GM15510 (cell line): ENCODE data around the gene SLC2A5.

Experiments used
- POLR2A ChIP-seq: IDR thresholded peaks from 3 replicates; pipeline ENCODE4 v1.6.1; 2011; ENCODE audit warnings: borderline replicate concordance; ENCODE audit not compliant: insufficient read length; ENCODE audit errors: extremely low read depth

The SLC2A5 gene

GRCh38 chr1:9038881-9039760 lies 30.3 kb downstream of the SLC2A5 start:
- TF ChIP-seq POLR2A: no peak

DNA sequence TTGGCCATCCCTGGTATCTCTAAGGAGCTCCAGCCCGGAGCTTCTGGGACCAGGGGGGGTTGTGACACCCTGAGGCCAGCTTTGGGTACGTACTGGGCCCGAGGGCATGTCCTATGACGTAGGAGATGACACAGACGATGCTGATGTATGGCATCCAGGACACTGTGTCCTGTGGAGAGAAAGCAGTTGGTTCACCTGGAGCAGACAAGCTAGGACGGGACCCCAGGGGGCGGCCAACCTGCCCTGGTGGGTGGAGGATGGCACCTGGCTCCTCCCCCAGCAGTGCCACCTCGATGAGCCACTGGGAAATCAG lies 31.1 kb downstream of the SLC2A5 start:
- no peak for TF ChIP-seq POLR2A

- TF ChIP-seq POLR2A: no peak
Observed at GRCh38 chr1:9037476-9038337, 31.7 kb downstream of the SLC2A5 start.

DNA sequence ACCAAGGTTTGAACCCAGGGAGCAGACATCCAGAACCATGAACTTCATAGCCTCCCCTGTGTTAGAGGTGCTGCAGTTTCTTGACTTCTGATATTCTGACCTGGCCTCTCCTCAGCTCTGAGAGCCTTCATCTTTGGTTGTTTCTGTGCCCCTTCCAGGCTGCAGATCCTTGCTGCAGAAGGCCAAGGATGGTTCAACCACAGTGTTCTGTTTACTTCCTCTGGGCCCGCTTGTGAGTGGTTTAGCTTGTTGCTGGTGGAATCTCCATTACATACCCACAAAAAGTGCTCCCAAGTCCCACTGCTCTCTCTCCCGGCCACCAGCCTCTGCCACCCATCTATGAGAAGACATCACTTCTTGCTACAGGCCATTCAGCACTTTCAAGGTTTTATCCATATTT lies 34.2 kb downstream of the SLC2A5 start:
- no peak for TF ChIP-seq POLR2A

DNA sequence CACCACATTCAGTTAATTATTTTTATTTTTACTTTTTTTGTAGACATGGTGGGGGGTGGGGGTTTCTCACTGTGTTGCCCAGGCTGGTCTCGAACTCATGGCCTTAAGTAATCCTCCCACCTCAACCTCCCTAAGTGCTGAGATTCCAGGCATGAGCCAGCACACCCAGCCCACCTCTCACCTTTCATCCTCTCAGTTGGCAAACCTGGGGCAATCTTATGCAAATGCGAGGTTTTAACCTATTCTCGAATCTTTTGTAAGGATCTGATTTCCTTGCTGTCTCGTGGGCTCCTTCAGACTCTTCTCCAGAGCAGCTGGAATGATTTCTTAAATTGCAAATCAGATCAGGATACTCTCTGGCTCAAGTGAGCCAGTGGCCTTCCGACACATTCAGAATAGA lies 36.1 kb downstream of the SLC2A5 start:
- no peak for TF ChIP-seq POLR2A

DNA sequence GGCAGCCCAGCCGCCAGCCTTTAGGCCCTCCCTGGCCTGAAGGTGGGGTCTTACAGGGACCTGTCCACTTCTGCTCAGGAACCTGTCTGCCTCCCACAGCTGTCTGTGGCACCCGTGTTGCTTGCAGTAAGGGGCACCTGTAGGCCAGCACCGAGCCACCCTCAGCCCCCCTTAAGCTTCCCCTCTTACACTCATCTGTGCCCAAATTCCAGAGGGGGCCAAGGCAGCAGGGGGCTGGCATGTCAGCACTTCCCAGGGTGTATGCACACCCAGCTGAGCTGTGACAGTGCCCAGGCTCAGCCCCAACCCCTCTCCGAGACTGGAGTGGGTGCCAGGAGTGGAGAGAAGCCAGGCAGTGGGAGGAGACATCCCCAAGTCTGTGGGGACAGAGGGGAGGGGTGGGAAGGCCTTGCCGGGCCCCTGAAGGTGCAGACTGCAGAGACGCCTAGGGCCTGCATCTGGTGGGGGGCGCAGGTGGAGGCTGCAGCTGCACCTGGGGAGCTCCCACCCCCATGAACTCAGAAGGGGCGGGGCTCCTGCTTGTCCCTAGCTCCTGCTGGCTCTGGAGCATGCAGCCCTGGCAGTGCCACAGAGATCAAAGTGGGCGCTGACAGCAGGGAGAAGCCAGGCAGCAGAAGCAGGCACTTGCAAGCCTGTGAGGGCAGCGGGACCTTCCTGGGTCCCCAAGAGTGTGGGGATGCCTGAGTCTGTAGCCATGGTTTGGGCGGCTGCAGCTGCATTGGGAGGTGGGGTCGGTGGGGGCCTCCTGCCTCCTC lies 37.8 kb downstream of the SLC2A5 start:
- no peak for TF ChIP-seq POLR2A

- TF ChIP-seq POLR2A: no peak
Observed at GRCh38 chr1:9028921-9029705, 40.3 kb downstream of the SLC2A5 start.

DNA sequence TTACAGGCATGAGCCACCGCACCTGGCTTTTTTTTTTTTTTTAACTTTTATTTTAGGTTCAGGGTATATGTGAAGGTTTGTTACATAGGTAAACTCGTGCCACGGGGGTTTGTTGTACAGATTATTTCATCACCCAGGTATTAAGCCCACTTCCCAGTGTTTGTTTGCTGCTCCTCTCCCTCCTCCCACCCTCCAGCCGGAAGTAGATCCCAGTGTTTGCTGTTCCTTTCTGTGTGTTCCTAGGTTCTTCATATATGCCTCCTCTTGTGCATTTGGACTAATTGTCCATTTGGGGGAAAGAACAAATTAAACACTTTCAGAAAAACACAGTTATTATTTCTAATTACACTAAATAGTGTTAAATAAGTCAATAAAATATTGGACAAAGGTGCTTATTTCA lies 42.1 kb downstream of the SLC2A5 start:
- no peak for TF ChIP-seq POLR2A

- no peak for TF ChIP-seq POLR2A
Observed at GRCh38 chr1:9025449-9025848, 44.0 kb downstream of the SLC2A5 start.

DNA sequence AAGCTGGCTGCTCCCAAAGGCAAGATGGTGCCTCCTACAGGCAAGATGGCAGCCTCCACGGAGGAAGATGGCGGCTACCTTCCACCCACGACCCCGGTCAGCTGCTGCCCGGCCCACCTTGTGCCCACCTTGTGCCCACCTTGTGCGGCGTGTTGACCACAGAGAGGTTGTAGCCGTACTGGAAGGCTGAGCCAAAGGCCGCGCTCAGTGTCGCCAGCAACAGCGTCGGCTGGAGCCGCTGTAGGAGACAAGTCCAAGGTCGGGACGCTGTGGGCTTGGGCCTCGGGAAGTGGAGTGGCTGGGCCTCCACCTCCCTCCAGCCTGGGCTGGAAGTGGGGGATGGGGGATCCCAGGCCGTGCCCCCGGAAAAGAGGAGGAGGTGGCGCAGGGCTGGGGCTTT lies 44.6 kb downstream of the SLC2A5 start:
- no peak for TF ChIP-seq POLR2A

GRCh38 chr1:9022773-9023172 lies 46.7 kb downstream of the SLC2A5 start:
- TF ChIP-seq POLR2A: no peak

DNA sequence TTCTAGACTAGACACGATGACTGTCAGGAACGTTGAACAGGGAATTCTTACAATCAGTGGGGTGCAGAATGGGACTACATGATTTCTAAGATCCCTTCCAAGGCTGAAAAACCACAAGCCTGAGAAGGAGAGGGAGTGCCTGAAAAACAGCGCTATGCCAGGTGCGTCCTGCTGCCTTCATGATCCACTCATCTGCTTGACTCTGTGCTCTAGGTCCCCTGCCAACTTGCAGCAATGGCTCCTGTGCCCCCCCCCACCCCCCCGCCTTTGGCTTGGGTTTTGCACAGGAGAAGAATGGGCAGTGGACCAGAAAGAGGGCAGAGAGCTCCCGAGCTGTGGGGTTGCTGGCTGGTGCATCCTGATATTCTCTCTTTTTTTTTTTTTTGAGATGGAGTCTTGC lies 49.1 kb downstream of the SLC2A5 start:
- TF ChIP-seq POLR2A: no peak

- no peak for TF ChIP-seq POLR2A
Observed at GRCh38 chr1:9019896-9020295, 49.5 kb downstream of the SLC2A5 start.

DNA sequence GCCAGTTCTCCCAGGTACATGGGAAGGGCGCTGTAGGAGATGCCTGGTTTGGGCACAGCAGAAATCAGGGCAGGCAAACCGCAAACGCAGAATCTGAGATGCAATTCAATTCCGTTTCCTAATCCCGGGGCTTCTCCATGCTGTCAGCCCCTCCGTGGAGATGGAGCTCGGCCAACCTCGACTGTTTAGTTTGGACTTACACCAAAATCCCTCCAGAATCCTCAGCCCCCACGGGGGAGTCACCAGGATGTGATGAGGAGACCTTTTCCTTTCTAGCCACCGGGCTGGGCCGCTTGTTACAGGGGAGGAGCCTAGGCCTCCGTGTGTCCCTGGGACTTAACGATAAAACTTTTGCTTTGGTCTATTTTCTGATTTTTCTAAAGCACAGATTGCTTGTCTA lies 51.1 kb downstream of the SLC2A5 start:
- no peak for TF ChIP-seq POLR2A
